Activated CD4-positive, alpha-beta T cell treated with anti-CD3 and anti-CD28 coated beads, Interleukin-2, amount 10 ng/mL, durations not matched to agents 7 days and 5 days (primary cell): ENCODE results near the gene GPC6. TPM values are rescaled to one million over a fixed set of nuclear protein-coding genes. Genes with fewer than 3 reads are reported as not detected.

ENCODE experiments used
- CTCF ChIA-PET: fragments of 350-600 bp; sonication (Branson Sonifier 250); formaldehyde crosslinking; loops from one replicate; lab custom pipeline; 2021; ENCODE audit warnings: antibody characterized with exemption; lab: Charles Lee
- POLR2A ChIA-PET: fragments of 350-600 bp; sonication (Branson Sonifier 250); formaldehyde crosslinking; loops from one replicate; lab custom pipeline; 2021; ENCODE audit warnings: antibody characterized with exemption; lab: Charles Lee
- DNase-seq: peaks from one replicate; pipeline ENCODE4 v3.0.0-alpha.2; 2020
- H3K27ac Mint-ChIP-seq: one replicate; pipeline ENCODE4 v1.8.0; 2021; ENCODE audit warnings: mild to moderate bottlenecking, moderate library complexity, mixed read lengths
- H3K27me3 Mint-ChIP-seq: one replicate; pipeline ENCODE4 v1.8.0; 2021; ENCODE audit warnings: mixed read lengths
- H3K36me3 Mint-ChIP-seq: one replicate; pipeline ENCODE4 v1.8.0; 2021; ENCODE audit warnings: low read depth, mixed read lengths
- H3K4me1 Mint-ChIP-seq: one replicate; pipeline ENCODE4 v1.8.0; 2021; ENCODE audit warnings: mixed read lengths
- H3K4me3 Mint-ChIP-seq: one replicate; pipeline ENCODE4 v1.8.0; 2021; ENCODE audit warnings: mild to moderate bottlenecking, moderate library complexity, mixed read lengths
- H3K9me3 Mint-ChIP-seq: one replicate; pipeline ENCODE4 v1.8.0; 2021; ENCODE audit warnings: mixed read lengths
- total RNA-seq, 2 experiments: library from RNA; stranded (reverse); gene quantifications; one replicate each; pipeline ENCODE4 v1.2.3, GENCODE V29; 2021

The GPC6 gene
- total RNA-seq, 2 experiments from 2014 or later: not detected

- CTCF ChIA-PET: no interaction called here
- H3K36me3 Mint-ChIP-seq: no peaks in the 10 kb centered on the region
- DNase-seq: no peak
- POLR2A ChIA-PET: interaction anchor here (0.7 kb wide), 1 partner anchor 262 kb away, joined by 3 read pairs; no protein-coding TSS in a partner anchor
- H3K9me3 Mint-ChIP-seq: no peaks in the 10 kb centered on the region
- no peak overlapping the region for H3K4me3 Mint-ChIP-seq
- H3K4me1 Mint-ChIP-seq: no peaks in the 10 kb centered on the region
- no peak overlapping the region for H3K27ac Mint-ChIP-seq
- H3K27me3 Mint-ChIP-seq: no peaks in the 10 kb centered on the region
These were observed 278.7 kb downstream of the GPC6 start for GRCh38 chr13:93505104-93505952.

- no peak for DNase-seq
- Mint-ChIP-seq H3K4me3 (no peak overlapping the region), H3K27ac (no peak overlapping the region), H3K4me1 (no peaks in the 10 kb centered on the region), H3K36me3 (no peaks in the 10 kb centered on the region), H3K27me3 (no peaks in the 10 kb centered on the region), H3K9me3 (no peaks in the 10 kb centered on the region)
- ChIA-PET POLR2A (no interaction called here), CTCF (no interaction called here)
These were observed 284.4 kb downstream of the GPC6 start for GRCh38 chr13:93511011-93511410.

- H3K27ac Mint-ChIP-seq: no peak overlapping the region
- no peaks in the 10 kb centered on the region for H3K36me3 Mint-ChIP-seq
- ChIA-PET CTCF (no interaction called here), POLR2A (no interaction called here)
- H3K4me1 Mint-ChIP-seq: no peaks in the 10 kb centered on the region
- H3K9me3 Mint-ChIP-seq: no peaks in the 10 kb centered on the region
- H3K4me3 Mint-ChIP-seq: no peak overlapping the region
- DNase-seq: no peak
- no peaks in the 10 kb centered on the region for H3K27me3 Mint-ChIP-seq
These were observed 288.7 kb downstream of the GPC6 start for GRCh38 chr13:93515267-93515666.

GRCh38 chr13:93517658-93518057 is 291.1 kb downstream of the GPC6 start:
- Mint-ChIP-seq H3K36me3 (no peaks in the 10 kb centered on the region), H3K4me1 (no peaks in the 10 kb centered on the region), H3K9me3 (no peaks in the 10 kb centered on the region), H3K27ac (no peak overlapping the region), H3K27me3 (no peaks in the 10 kb centered on the region), H3K4me3 (no peak overlapping the region)
- POLR2A ChIA-PET: no interaction called here
- CTCF ChIA-PET: no interaction called here
- DNase-seq: no peak

- Mint-ChIP-seq H3K4me3 (no peak overlapping the region), H3K27me3 (no peaks in the 10 kb centered on the region), H3K36me3 (no peaks in the 10 kb centered on the region), H3K4me1 (no peaks in the 10 kb centered on the region), H3K9me3 (peaks cover 3% of the 10 kb centered on the region), H3K27ac (no peak overlapping the region)
- CTCF ChIA-PET: no interaction called here
- no peak for DNase-seq
- POLR2A ChIA-PET: no interaction called here
These were observed 294.7 kb downstream of the GPC6 start for GRCh38 chr13:93521307-93521706.

- Mint-ChIP-seq H3K9me3 (peaks cover 3% of the 10 kb centered on the region), H3K36me3 (no peaks in the 10 kb centered on the region), H3K4me3 (no peak overlapping the region), H3K27ac (no peak overlapping the region), H3K4me1 (no peaks in the 10 kb centered on the region), H3K27me3 (no peaks in the 10 kb centered on the region)
- no peak for DNase-seq
- ChIA-PET CTCF (no interaction called here), POLR2A (no interaction called here)
These were observed 295.9 kb downstream of the GPC6 start for GRCh38 chr13:93522501-93522900.

GRCh38 chr13:93525087-93525486 is 298.5 kb downstream of the GPC6 start:
- Mint-ChIP-seq H3K4me1 (no peaks in the 10 kb centered on the region), H3K36me3 (no peaks in the 10 kb centered on the region), H3K27ac (no peak overlapping the region), H3K27me3 (no peaks in the 10 kb centered on the region), H3K4me3 (no peak overlapping the region), H3K9me3 (peaks cover 3% of the 10 kb centered on the region)
- DNase-seq: no peak
- POLR2A ChIA-PET: no interaction called here
- CTCF ChIA-PET: no interaction called here

GRCh38 chr13:93527748-93528297 is 301.2 kb downstream of the GPC6 start:
- POLR2A ChIA-PET: no interaction called here
- Mint-ChIP-seq H3K27ac (no peak overlapping the region), H3K9me3 (peaks cover 3% of the 10 kb centered on the region), H3K27me3 (no peaks in the 10 kb centered on the region), H3K4me3 (no peak overlapping the region), H3K4me1 (no peaks in the 10 kb centered on the region), H3K36me3 (no peaks in the 10 kb centered on the region)
- DNase-seq: no peak
- CTCF ChIA-PET: no interaction called here

- Mint-ChIP-seq H3K27ac (no peak overlapping the region), H3K4me1 (no peaks in the 10 kb centered on the region), H3K4me3 (no peak overlapping the region), H3K27me3 (no peaks in the 10 kb centered on the region), H3K9me3 (no peaks in the 10 kb centered on the region), H3K36me3 (no peaks in the 10 kb centered on the region)
- CTCF ChIA-PET: no interaction called here
- POLR2A ChIA-PET: no interaction called here
- no peak for DNase-seq
These were observed 303.4 kb downstream of the GPC6 start for GRCh38 chr13:93529961-93530360.

GRCh38 chr13:93534181-93534700 is 307.6 kb downstream of the GPC6 start:
- Mint-ChIP-seq H3K4me3 (no peak overlapping the region), H3K27ac (no peak overlapping the region), H3K4me1 (no peaks in the 10 kb centered on the region), H3K36me3 (no peaks in the 10 kb centered on the region), H3K27me3 (no peaks in the 10 kb centered on the region), H3K9me3 (no peaks in the 10 kb centered on the region)
- ChIA-PET POLR2A (no interaction called here), CTCF (interaction anchor here (0.7 kb wide), 1 partner anchor 19 kb away, joined by 3 read pairs; no protein-coding TSS in a partner anchor)
- no peak for DNase-seq

GRCh38 chr13:93535251-93535650 is 308.6 kb downstream of the GPC6 start:
- Mint-ChIP-seq H3K27ac (no peak overlapping the region), H3K27me3 (no peaks in the 10 kb centered on the region), H3K36me3 (no peaks in the 10 kb centered on the region), H3K9me3 (no peaks in the 10 kb centered on the region), H3K4me1 (no peaks in the 10 kb centered on the region), H3K4me3 (no peak overlapping the region)
- CTCF ChIA-PET: interaction anchor here (0.7 kb wide), 1 partner anchor 18 kb away, joined by 3 read pairs; no protein-coding TSS in a partner anchor
- DNase-seq: no peak
- POLR2A ChIA-PET: no interaction called here

- Mint-ChIP-seq H3K27me3 (no peaks in the 10 kb centered on the region), H3K27ac (no peak overlapping the region), H3K9me3 (peaks cover 2% of the 10 kb centered on the region), H3K4me3 (no peak overlapping the region), H3K36me3 (no peaks in the 10 kb centered on the region), H3K4me1 (no peaks in the 10 kb centered on the region)
- POLR2A ChIA-PET: no interaction called here
- CTCF ChIA-PET: no interaction called here
- no peak for DNase-seq
These were observed 313.3 kb downstream of the GPC6 start for GRCh38 chr13:93539914-93540313.

GRCh38 chr13:93547886-93548285 is 321.3 kb downstream of the GPC6 start:
- Mint-ChIP-seq H3K27ac (no peak overlapping the region), H3K4me1 (no peaks in the 10 kb centered on the region), H3K27me3 (no peaks in the 10 kb centered on the region), H3K36me3 (no peaks in the 10 kb centered on the region), H3K4me3 (no peak overlapping the region), H3K9me3 (no peaks in the 10 kb centered on the region)
- ChIA-PET CTCF (interaction anchor here (0.7 kb wide), 1 partner anchor 254 kb away, joined by 3 read pairs; no protein-coding TSS in a partner anchor), POLR2A (no interaction called here)
- no peak for DNase-seq
